ENCODE data around the gene WDR4.

DNA sequence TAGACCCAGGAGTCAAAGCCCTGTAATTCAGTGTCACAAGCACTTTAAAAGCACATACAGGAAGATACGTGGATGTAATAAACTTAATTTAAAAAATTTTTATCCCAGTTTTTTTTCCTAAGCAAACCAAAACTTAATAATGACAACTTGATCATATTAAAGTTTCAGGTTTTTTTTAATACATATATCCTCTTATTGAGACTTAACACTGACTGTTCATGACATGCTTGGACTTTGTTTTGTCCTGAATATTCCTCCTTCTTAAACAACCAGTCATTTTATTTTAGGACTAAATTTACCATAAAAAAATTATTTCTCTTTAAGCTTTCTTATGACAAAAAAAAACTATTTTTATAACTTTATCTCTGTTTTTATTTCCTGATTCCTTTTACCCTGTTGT is 64.1 kb downstream of the WDR4 start:
- no peak for TF ChIP-seq CTCF (IDR thresholded peaks at IDR 0.05)
- no peak for TF ChIP-seq POLR2A (IDR thresholded peaks at IDR 0.05)
